Psoas muscle (tissue), 8 donors: ENCODE results near the gene RUBCNL. TPM values are rescaled to one million over a fixed set of nuclear protein-coding genes. Genes with fewer than 3 reads are reported as not detected.

Experiments used
- ATAC-seq, 4 donors: fragments of 200-7000 bp; cut with Tn5 transposase; one replicate each; pipeline ENCODE4 v1.9.1; 2020; ENCODE audit warnings: moderate library complexity in 3 of 4, mild to moderate bottlenecking in 2 of 4
- DNase-seq, 2 donors: peaks; one replicate each; pipeline ENCODE4 v3.0.0-alpha.2; 2020
- H3K27ac ChIP-seq: fragments of 200-600 bp; one replicate; pipeline ENCODE4 v1.8.0; 2022
- H3K27me3 ChIP-seq, 3 donors: fragments of 200-600 bp in 1 of 3; one replicate each; pipeline versions ENCODE4 v1.6.1 to v1.8.0; 2013 to 2022; ENCODE audit warnings: low read length in 2 of 3, mild to moderate bottlenecking in 2 of 3, moderate library complexity in 1 of 3; ENCODE audit not compliant: insufficient read depth in 3 of 3
- H3K36me3 ChIP-seq, 2 donors: fragments of 200-600 bp in 1 of 2; one replicate each; pipeline versions ENCODE4 v1.6.1 to v1.8.0; 2013 to 2022; ENCODE audit warnings: low read depth in 1 of 2, mild to moderate bottlenecking in 1 of 2, moderate library complexity in 1 of 2; ENCODE audit not compliant: insufficient read depth in 1 of 2
- H3K4me1 ChIP-seq: fragments of 200-600 bp; one replicate; pipeline ENCODE4 v1.8.0; 2022
- H3K4me3 ChIP-seq: fragments of 200-600 bp; one replicate; pipeline ENCODE4 v1.8.0; 2022; ENCODE audit warnings: mild to moderate bottlenecking
- H3K9me3 ChIP-seq: fragments of 200-600 bp; one replicate; pipeline ENCODE4 v1.8.0; 2022
- WGBS, 3 donors: extraction: QIAGEN DNeasy Blood & Tissue Kit; methylation state at CpG; one replicate each; pipeline versions ENCODE4 v1.1.6 to v1.1.7; 2013; 5-methylcytosine and 5-hydroxymethylcytosine counted together
- intact Hi-C, 2 donors: fragments of 100-400 bp; cut with DNase I; formaldehyde crosslinking; loops; one replicate each; pipeline versions ENCODE4 v1.11.0 to v1.14.2; 2022
- polyA plus RNA-seq, 3 donors: library from polyadenylated mRNA; stranded (reverse); fragments of 200-250 nt; gene quantifications; one replicate each; pipeline ENCODE4 v1.2.3, GENCODE V29; 2013
- total RNA-seq, 4 donors: library from RNA; stranded (reverse); fragmentation: NEBNext Ultra II Directional in 2 of 4; extraction: Animal tissue kit (Norgen Biotek cat#: 25700) in 2 of 4; gene quantifications; one replicate each; pipeline versions ENCODE4 v1.2.1 to v1.2.4, GENCODE V29; 2021 to 2023
- TF ChIP-seq, protein P1 (sequence below): fragments of 200-600 bp; IDR thresholded peaks from one replicate; pipeline ENCODE4 v1.8.0; 2022; ENCODE audit warnings: antibody characterized with exemption
- donor health status: healthy with polysubstance abuse.
- donor health status: DM: no; HTN: no; CAD: no; lungs with moderate emphysema.
- donor health status: Bipolar disorder and iron deficiency.
- donor health status: healthy.
- donor health status: DM: yes; HTN: yes; CAD: no.
- donor health status: DM: no; HTN: no; CAD: no.
- donor health status: DM: no; HTN: no; CAD: no.
- donor health status: DM: yes; HTN: yes; CAD: no.

The RUBCNL gene
- total and polyA plus RNA-seq, 7 donors: 0.06 to 1.1 (median 0.76) TPM

DNA sequence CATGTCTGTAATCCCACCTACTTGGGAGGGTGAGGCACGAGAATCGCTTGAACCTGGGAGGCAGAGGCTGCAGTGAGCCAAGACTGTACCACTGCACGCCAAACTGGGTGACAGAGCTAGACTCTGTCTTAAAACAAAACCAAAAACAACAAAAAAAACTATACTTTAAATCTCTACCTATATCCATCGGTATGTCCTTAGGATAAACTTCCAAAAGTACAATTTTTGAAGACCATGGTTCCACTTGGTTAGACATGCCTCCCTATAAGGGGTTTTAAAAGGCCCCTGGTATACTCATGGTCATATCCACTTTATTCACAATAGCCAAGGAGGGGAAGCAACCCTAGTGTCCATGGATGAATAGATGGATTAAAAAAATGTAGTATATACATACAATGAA is 39.8 kb downstream of the RUBCNL start:
- H3K4me1 ChIP-seq: no peaks in the 10 kb centered on the region
- WGBS, 3 donors: 93 to 95% (median 95%) methylated on average over 4 of the region's 4 CpGs
- intact Hi-C loops: no loop called here
- DNase-seq: no peak
- no peak overlapping the region for H3K4me3 ChIP-seq
- no peaks in the 10 kb centered on the region for H3K36me3 ChIP-seq
- H3K27me3 ChIP-seq: no peaks in the 10 kb centered on the region
- H3K27ac ChIP-seq: no peak overlapping the region
- no peaks in the 10 kb centered on the region for H3K9me3 ChIP-seq
- ATAC-seq: no peak
- TF ChIP-seq, protein P1, sequence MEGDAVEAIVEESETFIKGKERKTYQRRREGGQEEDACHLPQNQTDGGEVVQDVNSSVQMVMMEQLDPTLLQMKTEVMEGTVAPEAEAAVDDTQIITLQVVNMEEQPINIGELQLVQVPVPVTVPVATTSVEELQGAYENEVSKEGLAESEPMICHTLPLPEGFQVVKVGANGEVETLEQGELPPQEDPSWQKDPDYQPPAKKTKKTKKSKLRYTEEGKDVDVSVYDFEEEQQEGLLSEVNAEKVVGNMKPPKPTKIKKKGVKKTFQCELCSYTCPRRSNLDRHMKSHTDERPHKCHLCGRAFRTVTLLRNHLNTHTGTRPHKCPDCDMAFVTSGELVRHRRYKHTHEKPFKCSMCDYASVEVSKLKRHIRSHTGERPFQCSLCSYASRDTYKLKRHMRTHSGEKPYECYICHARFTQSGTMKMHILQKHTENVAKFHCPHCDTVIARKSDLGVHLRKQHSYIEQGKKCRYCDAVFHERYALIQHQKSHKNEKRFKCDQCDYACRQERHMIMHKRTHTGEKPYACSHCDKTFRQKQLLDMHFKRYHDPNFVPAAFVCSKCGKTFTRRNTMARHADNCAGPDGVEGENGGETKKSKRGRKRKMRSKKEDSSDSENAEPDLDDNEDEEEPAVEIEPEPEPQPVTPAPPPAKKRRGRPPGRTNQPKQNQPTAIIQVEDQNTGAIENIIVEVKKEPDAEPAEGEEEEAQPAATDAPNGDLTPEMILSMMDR: no peak

DNA sequence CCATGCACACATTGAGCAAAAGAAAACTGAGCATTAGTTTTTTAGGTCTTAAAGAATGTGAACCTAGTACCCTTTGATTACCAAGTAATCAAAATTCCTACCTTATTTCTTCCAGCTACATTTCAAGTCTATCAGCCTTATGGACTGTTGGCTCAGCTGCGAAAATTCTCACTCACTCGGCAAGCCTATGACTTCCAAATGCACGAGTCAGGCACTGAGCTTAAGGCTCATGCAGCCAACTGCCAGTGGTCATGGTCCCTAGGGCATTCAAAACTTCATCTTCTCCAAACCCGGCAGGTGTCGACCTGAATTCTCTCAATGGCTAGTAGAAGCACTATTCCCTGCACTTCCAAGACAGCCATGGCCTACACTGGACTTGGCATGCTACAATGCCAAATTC is 41.2 kb downstream of the RUBCNL start:
- no peak overlapping the region for H3K27ac ChIP-seq
- no peaks in the 10 kb centered on the region for H3K27me3 ChIP-seq
- no peaks in the 10 kb centered on the region for H3K4me1 ChIP-seq
- H3K4me3 ChIP-seq: no peak overlapping the region
- 29 to 39% (median 36%) methylated on average over 5 of the region's 5 CpGs for WGBS, 3 donors
- intact Hi-C loops: no loop called here
- DNase-seq: no peak
- no peak for ATAC-seq
- no peaks in the 10 kb centered on the region for H3K36me3 ChIP-seq
- H3K9me3 ChIP-seq: no peaks in the 10 kb centered on the region
- TF ChIP-seq, protein P1: no peak

DNA sequence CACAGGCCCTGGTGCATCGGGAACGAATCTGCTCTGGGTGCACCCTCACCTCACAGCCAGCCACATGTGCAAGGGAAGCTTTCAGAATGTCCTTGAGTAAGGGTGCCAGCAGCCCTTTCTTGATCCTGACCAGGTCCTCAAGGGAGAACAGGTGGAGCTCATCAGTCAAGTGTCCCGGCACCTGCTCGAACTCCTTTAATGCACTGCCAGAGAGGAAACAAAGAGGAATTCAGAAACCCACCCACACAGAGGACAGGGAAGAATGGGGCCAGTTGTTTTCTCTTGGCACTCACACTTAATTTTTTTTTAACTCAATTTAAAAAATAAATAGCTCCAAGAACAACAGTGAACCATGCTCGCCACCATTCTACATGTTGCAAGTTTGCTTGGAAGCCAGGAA is 41.7 kb downstream of the RUBCNL start:
- 16 to 19% (median 18%) methylated on average over 5 of the region's 5 CpGs for WGBS, 3 donors
- Histone ChIP-seq H3K4me3 (no peak overlapping the region), H3K4me1 (no peaks in the 10 kb centered on the region), H3K36me3 (no peaks in the 10 kb centered on the region), H3K27ac (no peak overlapping the region), H3K9me3 (no peaks in the 10 kb centered on the region), H3K27me3 (no peaks in the 10 kb centered on the region)
- TF ChIP-seq, protein P1: no peak
- no peak for DNase-seq
- no peak for ATAC-seq
- intact Hi-C loops: no loop called here

DNA sequence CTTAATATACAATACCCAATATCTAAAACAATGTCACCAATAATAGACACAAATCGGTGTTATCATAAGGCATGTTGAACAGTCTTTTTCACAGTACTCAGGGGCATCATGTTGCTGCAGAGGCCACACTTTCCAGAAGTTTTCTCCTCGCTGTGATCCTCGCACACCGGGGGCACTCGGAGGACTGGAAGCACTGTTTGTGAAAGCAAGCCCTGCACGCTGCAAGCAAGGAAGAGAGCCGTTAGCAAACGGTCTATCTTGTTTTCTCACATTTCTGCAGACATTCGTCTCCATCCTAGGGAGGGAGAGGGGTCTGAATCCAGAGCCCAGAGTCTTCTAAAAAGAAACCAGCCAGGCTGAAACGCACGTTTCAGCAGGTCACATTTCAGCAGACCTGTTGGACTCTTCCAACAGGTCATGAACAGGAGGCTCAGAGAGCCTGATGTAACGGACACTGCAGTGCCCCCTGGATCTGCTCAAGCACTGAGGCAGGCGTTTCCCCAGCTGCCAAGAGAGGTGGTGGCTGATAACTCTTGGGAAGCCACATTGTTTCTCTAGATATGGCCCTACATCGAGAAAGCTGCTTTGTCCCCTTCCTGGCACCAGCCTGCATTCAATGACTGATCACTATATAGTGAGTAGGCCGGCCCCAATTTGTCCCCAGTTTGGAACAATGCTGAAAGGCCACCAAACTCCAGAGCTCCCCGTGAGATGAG is 43.6 kb downstream of the RUBCNL start:
- 79 to 85% (median 80%) methylated on average over 16 of the region's 16 CpGs for WGBS, 3 donors
- Histone ChIP-seq H3K36me3 (no peaks in the 10 kb centered on the region), H3K4me1 (no peaks in the 10 kb centered on the region), H3K9me3 (no peaks in the 10 kb centered on the region), H3K27ac (no peak overlapping the region), H3K27me3 (no peaks in the 10 kb centered on the region), H3K4me3 (no peak overlapping the region)
- intact Hi-C loops: no loop called here
- TF ChIP-seq, protein P1: no peak
- DNase-seq: no peak
- no peak for ATAC-seq

DNA sequence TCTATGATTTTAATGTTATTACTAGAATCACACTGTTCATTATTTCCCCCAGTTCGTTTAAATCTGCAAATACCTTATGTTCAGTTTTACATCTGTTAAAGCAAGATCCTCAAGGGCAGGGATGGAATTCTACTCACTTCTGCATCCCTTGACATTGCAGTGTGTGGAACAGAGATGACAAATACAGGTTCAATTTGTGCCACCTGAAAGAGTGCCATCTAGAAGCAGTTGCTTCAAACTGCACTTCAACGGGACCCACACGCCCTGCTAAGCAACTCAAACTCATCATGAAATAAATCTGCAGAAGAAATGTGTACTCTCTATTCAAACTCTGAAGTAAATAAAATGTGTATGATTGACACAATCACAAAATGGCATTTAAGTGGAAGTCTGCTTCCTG is 44.5 kb downstream of the RUBCNL start:
- H3K4me1 ChIP-seq: no peaks in the 10 kb centered on the region
- WGBS, 3 donors: 63 to 75% (median 72%) methylated on average over 3 of the region's 3 CpGs

More for the DNA sequence above, 44.5 kb downstream of the RUBCNL start:
- DNase-seq: no peak
- Histone ChIP-seq H3K9me3 (no peaks in the 10 kb centered on the region), H3K27me3 (no peaks in the 10 kb centered on the region), H3K27ac (no peak overlapping the region), H3K36me3 (no peaks in the 10 kb centered on the region), H3K4me3 (no peak overlapping the region)
- TF ChIP-seq, protein P1: no peak
- ATAC-seq: no peak
- intact Hi-C loops: no loop called here
